Measurements from ENCODE around the gene BPTF.
"Not testable (repeated sequence)": the region's sequence is repeated elsewhere in the genome, so short reads cannot be mapped to it uniquely, and the experiment has no call there.

The BPTF gene

DNA sequence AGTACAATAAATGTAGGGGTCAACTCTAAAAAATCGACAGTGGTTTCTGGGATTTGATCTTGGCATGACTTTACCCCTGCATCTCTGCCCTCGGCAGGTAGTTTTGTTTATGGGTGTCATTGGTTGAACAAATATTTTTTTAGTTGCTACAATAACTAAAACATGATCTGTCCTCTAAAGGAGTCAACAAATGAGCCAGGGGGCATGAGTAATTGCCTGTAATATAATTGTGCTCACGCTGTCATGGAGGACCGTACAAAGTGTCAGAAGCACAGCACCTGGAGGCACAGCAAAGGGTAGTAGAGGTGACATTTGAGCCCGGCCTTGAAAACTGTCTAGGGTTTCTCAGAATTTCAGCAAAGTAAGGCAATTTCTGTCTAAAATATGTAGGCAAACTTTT lies 22.9 kb downstream of the BPTF start:
- DNase-seq, H3K27ac Mint-ChIP-seq, H3K27me3 Mint-ChIP-seq, H3K4me3 Mint-ChIP-seq, H3K9me3 Mint-ChIP-seq: not testable (repeated sequence)
- peaks cover 22% of the 10 kb centered on the region for H3K36me3 Mint-ChIP-seq (ENCODE audit: low read depth)
- H3K4me1 Mint-ChIP-seq (ENCODE audit: low read depth), result peaks cover 56% of the 10 kb centered on the region

DNA sequence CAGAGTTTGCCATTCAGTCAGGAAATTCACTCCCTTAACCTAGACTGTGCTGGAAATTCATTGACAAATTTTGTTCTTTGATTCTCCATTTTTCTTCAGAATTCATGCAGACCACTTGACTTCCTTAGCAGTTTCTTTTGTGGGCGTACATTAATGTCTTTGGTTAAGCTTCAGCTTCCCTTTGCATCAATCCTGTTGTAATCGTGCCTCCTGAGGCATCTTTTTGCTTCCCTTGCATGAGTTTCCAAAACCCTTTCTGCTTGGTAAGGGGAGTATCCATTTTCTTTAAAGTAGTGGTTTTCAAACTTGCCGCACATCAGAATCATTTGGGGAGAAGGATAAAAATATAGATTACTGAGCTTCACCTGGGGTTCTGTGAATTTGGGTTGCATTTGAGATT lies 23.5 kb downstream of the BPTF start:
- not testable (repeated sequence) for DNase-seq, H3K4me3 Mint-ChIP-seq, H3K27me3 Mint-ChIP-seq, H3K9me3 Mint-ChIP-seq
- H3K4me1 Mint-ChIP-seq (ENCODE audit: low read depth), result peaks cover 57% of the 10 kb centered on the region
- H3K36me3 Mint-ChIP-seq (ENCODE audit: low read depth), result peaks cover 24% of the 10 kb centered on the region
- peak overlapping the region; percentile 2 for H3K27ac Mint-ChIP-seq

DNA sequence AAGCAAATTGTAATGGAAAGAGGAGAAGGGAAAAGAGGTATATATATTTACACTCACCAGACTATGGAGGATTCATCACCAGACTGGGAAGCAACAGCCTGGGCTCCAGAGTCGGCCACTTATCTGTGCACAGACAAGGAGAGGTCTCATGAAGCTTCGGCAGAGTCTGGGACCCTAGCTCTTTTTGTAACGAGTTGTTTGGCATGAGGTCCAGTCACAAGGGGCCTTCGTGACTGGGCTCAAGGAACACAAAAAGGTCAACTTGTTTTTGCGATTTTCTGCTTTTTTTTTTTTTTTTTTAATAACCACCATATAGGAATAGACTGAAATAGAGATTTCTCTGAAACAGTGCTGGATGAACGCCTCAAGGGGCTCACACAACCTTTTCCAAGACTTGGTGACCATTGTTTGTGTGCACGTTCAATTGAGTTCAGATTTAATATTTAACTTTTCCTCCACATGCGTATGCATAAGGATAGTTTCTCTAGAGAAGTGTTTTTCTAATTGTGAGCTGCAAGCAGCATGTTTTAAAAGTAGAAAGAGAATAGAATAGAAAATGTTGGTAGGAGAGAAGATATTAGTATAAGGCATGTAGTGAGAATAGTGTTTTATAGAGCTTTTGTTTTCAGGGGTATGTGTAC lies 25.8 kb downstream of the BPTF start:
- DNase-seq, result no peak
- H3K27ac Mint-ChIP-seq, result peak overlapping the region; percentile 2
- H3K36me3 Mint-ChIP-seq (ENCODE audit: low read depth), result peaks cover 46% of the 10 kb centered on the region
- no peaks in the 10 kb centered on the region for H3K9me3 Mint-ChIP-seq
- no peaks in the 10 kb centered on the region for H3K27me3 Mint-ChIP-seq
- H3K4me3 Mint-ChIP-seq, result no peak overlapping the region
- H3K4me1 Mint-ChIP-seq (ENCODE audit: low read depth), result peaks cover 67% of the 10 kb centered on the region

DNA sequence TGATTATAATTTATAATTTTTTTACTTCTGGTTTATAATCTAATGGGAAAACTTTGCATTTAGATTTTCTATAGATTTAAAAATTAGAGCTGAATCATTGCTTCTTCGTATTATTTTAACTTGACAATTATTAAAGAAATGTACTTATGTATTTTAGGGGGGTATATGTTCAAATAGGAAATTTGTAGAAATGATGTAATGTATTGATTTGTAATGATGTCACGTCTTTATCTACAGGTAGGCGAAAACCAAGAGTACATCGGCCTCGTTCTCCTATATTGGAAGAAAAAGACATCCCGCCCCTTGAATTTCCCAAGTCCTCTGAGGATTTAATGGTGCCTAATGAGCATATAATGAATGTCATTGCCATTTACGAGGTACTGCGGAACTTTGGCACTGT lies 28.4 kb downstream of the BPTF start:
- Mint-ChIP-seq H3K27me3 (no peaks in the 10 kb centered on the region), H3K27ac (no peak overlapping the region), H3K36me3 (ENCODE audit: low read depth) (peaks cover 69% of the 10 kb centered on the region), H3K4me3 (no peak overlapping the region), H3K4me1 (ENCODE audit: low read depth) (peaks cover 73% of the 10 kb centered on the region), H3K9me3 (no peaks in the 10 kb centered on the region)
- no peak for DNase-seq

DNA sequence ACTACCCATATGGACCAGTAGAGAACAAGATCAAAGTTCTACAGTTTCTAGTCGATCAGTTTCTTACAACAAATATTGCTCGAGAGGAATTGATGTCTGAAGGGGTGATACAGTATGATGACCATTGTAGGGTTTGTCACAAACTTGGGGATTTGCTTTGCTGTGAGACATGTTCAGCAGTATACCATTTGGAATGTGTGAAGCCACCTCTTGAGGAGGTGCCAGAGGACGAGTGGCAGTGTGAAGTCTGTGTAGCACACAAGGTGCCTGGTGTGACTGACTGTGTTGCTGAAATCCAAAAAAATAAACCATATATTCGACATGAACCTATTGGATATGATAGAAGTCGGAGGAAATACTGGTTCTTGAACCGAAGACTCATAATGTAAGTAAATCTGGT lies 29.1 kb downstream of the BPTF start:
- Mint-ChIP-seq H3K27ac (peak overlapping the region; percentile 12), H3K9me3 (no peaks in the 10 kb centered on the region), H3K4me1 (ENCODE audit: low read depth) (peaks cover 71% of the 10 kb centered on the region), H3K4me3 (no peak overlapping the region), H3K36me3 (ENCODE audit: low read depth) (peaks cover 63% of the 10 kb centered on the region), H3K27me3 (no peaks in the 10 kb centered on the region)
- DNase-seq, result no peak

DNA sequence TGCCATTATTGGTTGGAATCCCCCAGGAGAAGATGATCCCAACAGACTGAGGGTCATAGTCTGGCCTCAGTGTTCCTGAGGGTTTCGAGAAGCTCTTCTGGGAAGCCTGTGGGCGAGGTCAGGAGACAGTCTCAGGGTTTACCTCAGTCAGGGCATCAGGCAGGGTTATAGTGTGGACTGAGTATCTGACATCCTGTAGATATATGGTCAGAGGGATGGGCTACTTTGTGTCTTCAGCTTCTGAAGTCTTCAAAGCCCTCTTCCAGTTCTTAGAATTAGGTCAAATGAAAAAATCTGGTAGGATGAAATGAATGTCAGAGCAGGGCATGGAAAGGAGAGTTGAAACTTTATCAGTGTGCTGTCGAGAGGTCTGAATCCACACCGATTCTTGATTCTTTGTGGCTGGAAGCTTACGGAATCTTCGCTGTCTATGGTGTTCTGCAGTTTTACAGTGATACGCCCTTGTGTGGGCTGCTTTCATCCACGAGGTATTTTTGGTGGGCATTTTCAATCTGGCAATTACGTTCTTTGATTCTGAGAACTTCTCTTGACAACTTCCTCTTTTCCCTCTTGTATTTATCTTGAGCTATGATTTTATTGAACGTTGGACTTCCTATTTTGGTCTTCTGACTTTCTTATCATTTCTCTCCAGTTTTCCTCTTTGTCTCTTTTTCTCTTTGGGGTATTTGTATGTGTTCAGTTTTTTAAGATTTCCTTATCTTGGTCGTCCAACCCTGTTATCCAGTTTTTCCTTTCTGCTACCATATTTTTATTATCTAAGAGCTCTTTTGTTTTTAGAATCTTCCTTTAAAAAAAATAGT lies 30.4 kb downstream of the BPTF start:
- no peaks in the 10 kb centered on the region for H3K9me3 Mint-ChIP-seq
- H3K4me3 Mint-ChIP-seq, result peak overlapping the region; percentile 54
- peaks cover 75% of the 10 kb centered on the region for H3K4me1 Mint-ChIP-seq (ENCODE audit: low read depth)
- H3K27me3 Mint-ChIP-seq, result no peaks in the 10 kb centered on the region
- peak overlapping the region; percentile 84 for H3K27ac Mint-ChIP-seq
- H3K36me3 Mint-ChIP-seq (ENCODE audit: low read depth), result peaks cover 58% of the 10 kb centered on the region
- no peak for DNase-seq

DNA sequence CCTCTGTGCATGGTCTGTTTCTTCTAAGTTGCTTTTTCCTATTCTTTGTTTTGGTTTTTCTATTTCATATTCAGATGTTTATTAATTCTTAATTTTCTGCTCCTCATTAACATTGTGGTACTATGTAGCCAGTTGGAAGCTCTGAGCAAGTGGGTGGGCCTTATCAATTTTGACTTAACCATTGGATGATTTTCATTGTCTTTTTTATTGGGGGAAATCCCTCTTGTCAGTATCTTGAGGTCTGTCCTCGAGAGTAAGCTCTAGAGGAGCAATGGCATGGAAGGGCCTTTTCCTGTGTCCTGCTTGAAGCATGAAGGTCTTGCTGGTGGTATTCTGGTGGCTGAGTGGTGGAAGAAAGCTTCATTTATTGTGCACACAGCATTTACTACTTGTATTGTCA lies 31.1 kb downstream of the BPTF start:
- H3K27me3 Mint-ChIP-seq, H3K9me3 Mint-ChIP-seq, DNase-seq: not testable (repeated sequence)
- Mint-ChIP-seq H3K27ac (peak overlapping the region; percentile 84), H3K36me3 (ENCODE audit: low read depth) (peaks cover 53% of the 10 kb centered on the region), H3K4me3 (peak overlapping the region; percentile 54), H3K4me1 (ENCODE audit: low read depth) (peaks cover 75% of the 10 kb centered on the region)

DNA sequence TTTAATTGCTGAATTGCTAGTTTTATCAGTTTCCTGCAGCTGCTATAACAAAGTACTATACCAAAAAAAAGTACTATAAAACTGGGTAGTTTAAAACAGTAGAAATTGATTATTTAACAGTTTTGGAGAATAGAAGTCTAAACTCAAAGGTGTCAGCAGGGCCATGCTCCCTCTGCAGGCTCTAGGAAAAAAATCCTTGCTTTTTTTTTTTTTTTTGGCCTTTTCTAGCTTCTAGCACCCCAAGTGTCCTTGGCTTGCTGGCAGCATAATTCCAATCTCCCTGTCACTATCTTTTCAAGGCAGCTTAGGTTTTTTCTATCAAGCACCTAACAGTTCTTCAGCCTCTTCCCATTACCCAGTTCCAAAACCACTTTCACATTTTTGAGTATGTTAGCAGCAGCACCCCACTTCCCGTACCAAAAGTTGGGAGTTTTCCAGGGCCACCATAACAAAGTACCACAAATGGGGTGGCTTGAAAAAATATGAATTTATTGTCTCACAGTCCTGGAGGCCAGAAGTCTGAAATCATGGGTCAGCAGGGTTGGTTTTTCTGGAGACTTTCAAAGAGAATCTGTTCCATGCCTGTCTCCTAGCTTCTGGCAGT lies 37.4 kb downstream of the BPTF start:
- Mint-ChIP-seq H3K36me3 (ENCODE audit: low read depth) (peaks cover 33% of the 10 kb centered on the region), H3K4me1 (ENCODE audit: low read depth) (peaks cover 70% of the 10 kb centered on the region), H3K27ac (peak overlapping the region; percentile 77), H3K27me3 (no peaks in the 10 kb centered on the region), H3K9me3 (no peaks in the 10 kb centered on the region), H3K4me3 (no peak overlapping the region)
- no peak for DNase-seq

DNA sequence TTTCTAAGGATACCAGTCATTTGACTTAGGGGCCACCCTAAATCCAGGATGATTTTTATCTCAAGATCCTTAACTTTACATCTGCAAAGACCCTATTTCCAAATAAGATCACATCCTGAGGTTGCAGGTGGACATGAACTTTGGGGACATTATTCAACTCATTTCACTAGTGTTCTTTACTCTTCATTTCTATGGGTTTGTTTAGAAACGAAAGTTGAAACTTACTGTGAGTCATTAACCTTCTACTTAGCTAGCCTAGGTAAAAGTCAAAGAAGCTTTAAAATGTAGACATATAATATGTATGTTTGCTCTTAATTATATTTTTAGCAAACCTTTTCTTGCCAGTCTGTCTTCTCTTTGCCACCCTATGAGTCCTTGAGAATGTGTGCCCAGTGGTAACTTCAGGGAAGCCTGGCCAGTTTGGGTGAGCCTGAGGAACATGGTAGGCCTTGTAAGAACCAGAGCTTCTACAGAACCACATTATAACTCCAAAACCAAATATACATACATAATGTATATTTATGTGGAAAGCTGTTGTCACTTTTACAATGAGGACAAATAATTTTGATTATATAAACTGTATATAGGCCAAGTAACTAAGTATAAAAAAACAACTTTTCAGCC lies 38.4 kb downstream of the BPTF start:
- H3K27me3 Mint-ChIP-seq, result no peaks in the 10 kb centered on the region
- DNase-seq, result no peak
- no peaks in the 10 kb centered on the region for H3K9me3 Mint-ChIP-seq
- H3K4me1 Mint-ChIP-seq (ENCODE audit: low read depth), result peaks cover 65% of the 10 kb centered on the region
- peaks cover 28% of the 10 kb centered on the region for H3K36me3 Mint-ChIP-seq (ENCODE audit: low read depth)
- no peak overlapping the region for H3K4me3 Mint-ChIP-seq
- H3K27ac Mint-ChIP-seq, result peak overlapping the region; percentile 77

DNA sequence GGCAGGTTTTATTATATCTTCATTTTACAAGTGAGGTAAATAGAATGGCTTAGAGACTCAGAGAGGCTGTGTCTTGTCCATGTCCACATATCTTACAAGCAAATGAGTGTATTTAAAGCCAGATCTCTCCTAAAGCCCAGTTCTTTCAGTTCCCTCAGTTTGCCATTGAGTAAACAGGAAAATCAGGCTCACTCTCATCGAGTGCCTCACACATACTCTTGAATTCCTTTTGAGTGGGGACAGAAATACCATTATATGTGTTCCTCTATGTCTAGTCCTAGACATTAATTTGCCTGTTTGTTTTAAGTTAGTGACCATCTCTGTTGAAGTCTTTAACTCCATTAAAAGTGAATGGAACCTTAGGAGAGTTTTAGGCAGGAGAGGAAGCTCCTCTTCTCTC lies 40.1 kb downstream of the BPTF start:
- Mint-ChIP-seq H3K4me3 (no peak overlapping the region), H3K4me1 (ENCODE audit: low read depth) (peaks cover 52% of the 10 kb centered on the region)

DNA sequence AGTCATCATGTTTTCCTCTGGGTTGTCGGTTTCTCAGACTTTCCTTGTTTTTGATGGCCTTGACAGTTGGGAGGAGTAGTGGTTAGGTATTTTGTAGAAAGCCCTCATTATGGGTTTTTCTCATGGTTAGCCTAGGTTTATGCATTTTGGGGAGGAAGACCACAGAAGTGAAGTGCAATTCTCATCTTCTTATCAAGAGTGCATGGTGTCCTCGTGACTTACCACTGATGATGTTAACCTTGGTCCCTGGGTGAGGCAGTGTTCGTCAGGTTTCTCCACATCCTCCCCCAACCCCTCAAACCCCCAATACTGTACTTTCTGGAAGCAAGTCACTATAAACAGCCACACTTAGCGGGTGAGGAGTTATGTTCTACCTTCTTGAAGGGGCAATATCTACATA lies 42.3 kb downstream of the BPTF start:
- Mint-ChIP-seq H3K4me1 (ENCODE audit: low read depth) (peaks cover 37% of the 10 kb centered on the region), H3K9me3 (no peaks in the 10 kb centered on the region), H3K36me3 (ENCODE audit: low read depth) (peaks cover 30% of the 10 kb centered on the region), H3K27ac (peak overlapping the region; percentile 76), H3K27me3 (no peaks in the 10 kb centered on the region), H3K4me3 (no peak overlapping the region)
- no peak for DNase-seq

More for the DNA sequence above, 40.1 kb downstream of the BPTF start:
- DNase-seq, result no peak
- Mint-ChIP-seq H3K36me3 (ENCODE audit: low read depth) (peaks cover 31% of the 10 kb centered on the region), H3K9me3 (no peaks in the 10 kb centered on the region), H3K27ac (no peak overlapping the region), H3K27me3 (no peaks in the 10 kb centered on the region)

DNA sequence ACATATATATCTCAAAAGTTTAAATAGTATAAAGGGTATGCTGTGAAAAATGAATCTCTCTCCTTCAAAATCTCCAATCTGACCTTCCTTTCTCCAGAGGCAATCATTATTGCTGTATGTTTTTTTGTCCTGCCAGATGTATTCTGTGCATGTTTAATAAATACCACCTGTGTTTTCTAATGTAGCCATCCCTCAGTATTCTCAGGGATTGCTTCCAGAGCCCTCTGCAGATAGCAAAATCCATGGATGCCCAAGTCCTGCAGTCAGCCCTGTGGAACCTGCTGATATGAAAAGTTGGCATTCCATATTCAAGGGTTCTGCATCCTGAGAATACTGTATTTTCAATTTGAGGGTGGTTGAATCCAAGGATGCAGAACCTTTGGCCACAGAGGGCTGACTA lies 42.9 kb downstream of the BPTF start:
- Mint-ChIP-seq H3K27ac (peak overlapping the region; percentile 75), H3K9me3 (no peaks in the 10 kb centered on the region), H3K36me3 (ENCODE audit: low read depth) (peaks cover 28% of the 10 kb centered on the region), H3K4me1 (ENCODE audit: low read depth) (peaks cover 31% of the 10 kb centered on the region), H3K4me3 (no peak overlapping the region), H3K27me3 (no peaks in the 10 kb centered on the region)
- no peak for DNase-seq

DNA sequence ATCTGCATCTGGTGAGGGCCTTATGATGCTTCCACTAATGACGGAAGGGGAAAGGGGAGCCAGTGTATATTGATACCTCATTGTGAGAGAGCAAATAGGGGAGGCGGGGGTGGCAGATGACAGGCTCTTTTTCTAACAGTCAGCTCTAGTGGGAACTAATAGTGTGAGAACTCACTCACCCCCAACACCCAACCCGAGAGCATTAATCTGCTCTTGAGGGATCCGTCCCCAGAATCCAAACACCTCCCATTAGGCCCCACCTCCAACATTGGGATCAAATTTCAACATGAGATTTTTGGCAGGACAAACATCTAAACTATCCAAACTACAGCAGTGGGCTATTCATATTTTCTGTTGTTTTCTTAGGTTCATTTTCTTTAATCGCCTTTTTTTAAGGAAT lies 54.4 kb downstream of the BPTF start:
- DNase-seq, result no peak
- no peaks in the 10 kb centered on the region for H3K27me3 Mint-ChIP-seq
- H3K36me3 Mint-ChIP-seq (ENCODE audit: low read depth), result peaks cover 62% of the 10 kb centered on the region
- peaks cover 3% of the 10 kb centered on the region for H3K4me1 Mint-ChIP-seq (ENCODE audit: low read depth)
- no peak overlapping the region for H3K4me3 Mint-ChIP-seq
- no peak overlapping the region for H3K27ac Mint-ChIP-seq
- no peaks in the 10 kb centered on the region for H3K9me3 Mint-ChIP-seq

DNA sequence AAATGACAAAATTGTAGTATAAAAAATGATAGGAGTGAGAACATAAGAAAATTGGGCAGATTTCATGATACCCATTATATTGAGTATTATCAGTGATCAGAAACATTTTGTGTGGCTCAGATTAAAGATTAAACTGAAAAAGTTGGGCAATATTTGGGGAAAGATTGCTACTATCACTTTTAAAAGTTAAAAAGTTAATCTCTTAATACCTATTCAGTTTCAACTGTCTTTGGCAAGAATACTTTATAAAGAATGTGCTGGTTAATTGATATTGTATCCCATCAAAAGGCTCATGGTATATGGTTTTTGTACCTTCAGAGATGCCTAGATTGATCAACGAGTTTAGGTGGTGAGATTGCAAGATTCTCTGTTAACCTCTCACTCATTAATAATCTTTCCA lies 55.8 kb downstream of the BPTF start:
- H3K27ac Mint-ChIP-seq, result no peak overlapping the region

DNA sequence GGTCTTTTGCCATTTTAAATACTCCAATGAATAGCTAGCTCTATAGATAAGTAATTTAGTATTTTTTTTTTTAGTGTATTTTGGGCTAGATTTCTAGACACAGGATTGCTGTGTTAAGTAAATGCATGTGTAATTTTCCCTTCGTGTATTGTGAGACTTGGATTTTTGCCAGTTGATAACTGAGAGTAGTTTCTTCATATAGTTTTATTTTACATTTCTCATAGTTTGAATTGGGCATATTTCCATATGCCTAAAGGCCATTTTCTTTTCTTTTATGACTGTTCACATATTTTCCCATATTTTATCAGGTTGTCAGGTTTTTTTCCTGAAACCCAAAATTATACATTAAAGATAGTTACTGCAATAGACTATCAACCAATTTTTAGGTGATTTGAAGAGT lies 59.4 kb downstream of the BPTF start:
- DNase-seq, result no peak
- peaks cover 7% of the 10 kb centered on the region for H3K4me1 Mint-ChIP-seq (ENCODE audit: low read depth)
- H3K36me3 Mint-ChIP-seq (ENCODE audit: low read depth), result peaks cover 65% of the 10 kb centered on the region
- peak overlapping the region; percentile 38 for H3K27ac Mint-ChIP-seq
- H3K9me3 Mint-ChIP-seq, result no peaks in the 10 kb centered on the region
- H3K27me3 Mint-ChIP-seq, result no peaks in the 10 kb centered on the region
- no peak overlapping the region for H3K4me3 Mint-ChIP-seq

More for the DNA sequence above, 55.8 kb downstream of the BPTF start:
- peaks cover 63% of the 10 kb centered on the region for H3K36me3 Mint-ChIP-seq (ENCODE audit: low read depth)
- peaks cover 5% of the 10 kb centered on the region for H3K4me1 Mint-ChIP-seq (ENCODE audit: low read depth)
- no peaks in the 10 kb centered on the region for H3K9me3 Mint-ChIP-seq
- H3K4me3 Mint-ChIP-seq, result no peak overlapping the region
- H3K27me3 Mint-ChIP-seq, result no peaks in the 10 kb centered on the region
- DNase-seq, result no peak
